RKO (cell line): Measurements from ENCODE around the gene NMT2.

Source experiments
- DNase-seq: peaks from one replicate; pipeline ENCODE4 v3.0.0-alpha.2; 2016; ENCODE audit warnings: low spot score

Gene NMT2

DNA sequence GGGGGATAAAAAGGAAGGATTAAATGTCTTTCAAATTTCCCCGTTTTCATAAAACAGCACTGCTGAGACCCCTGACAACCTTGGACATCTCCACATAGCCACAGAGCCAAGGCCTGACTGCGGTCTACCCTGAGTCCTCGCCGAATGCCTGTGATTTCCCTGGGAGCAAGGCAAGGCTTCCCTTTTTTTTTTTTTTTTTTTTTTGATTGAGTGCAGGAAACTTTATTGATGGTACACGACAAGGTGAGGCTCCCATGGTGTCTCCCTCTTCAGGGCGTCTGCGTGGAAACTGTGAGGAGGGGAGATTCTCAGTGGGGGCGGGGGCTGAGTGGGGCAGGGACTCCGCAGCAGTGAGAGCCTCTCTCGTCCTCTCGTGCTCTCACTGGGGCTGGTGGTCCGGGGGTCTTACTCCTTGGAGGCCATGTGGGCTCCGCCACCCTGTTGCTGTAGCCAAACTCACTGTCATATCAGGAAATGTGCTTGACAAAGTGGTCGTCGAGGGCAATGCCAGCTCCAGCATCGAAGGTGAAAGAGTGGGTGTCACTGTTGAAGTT, 75.6 kb downstream of the NMT2 start:
- DNase-seq, result no peak

GRCh38 chr10:15091418-15091817, 77.1 kb downstream of the NMT2 start:
- no peak for DNase-seq

DNA sequence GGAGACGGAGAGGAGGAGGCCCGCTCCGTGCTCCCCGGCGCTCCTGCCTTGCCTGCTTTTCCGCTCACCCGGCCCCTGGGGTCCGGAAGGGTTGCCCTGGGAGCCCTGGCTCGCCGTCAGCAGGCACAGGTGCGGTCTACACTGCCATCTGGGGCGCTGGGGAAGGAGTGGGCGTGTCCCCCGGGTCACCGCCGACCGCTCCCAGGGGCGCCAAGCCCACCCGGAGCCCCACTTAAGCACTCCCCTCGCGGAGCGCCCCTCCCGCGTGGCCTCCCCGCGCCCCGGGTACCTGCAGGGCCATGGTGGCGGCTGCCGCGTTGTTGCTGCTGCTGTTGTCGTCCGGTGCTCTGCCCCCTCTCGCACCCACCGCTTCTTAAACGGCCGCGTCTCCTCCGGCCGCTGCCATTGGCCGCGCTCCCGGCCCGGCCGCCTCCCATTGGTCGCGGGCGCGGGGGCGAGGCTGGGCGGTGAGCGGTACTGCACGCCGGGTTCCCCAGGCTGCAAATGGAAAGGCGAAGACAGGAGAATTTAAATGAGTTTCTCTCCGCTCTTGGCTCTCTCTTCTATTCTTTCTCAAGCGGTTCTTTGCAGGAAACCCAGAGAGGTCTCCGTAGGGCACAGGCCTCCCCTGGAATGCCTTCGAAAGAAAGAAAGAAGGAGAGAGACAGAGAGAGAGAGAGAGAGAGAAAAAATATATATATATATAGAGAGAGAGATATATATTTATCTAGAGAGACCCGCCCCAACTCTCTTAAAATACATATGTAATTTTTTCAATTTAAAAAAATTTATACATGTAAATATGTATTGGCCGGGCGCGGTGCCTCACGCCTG, 79.8 kb downstream of the NMT2 start, which contains the start of gene ACBD7:
Gene ACBD7 (minus strand): TSS at position 349 of the 834 bp plus-strand sequence. CDS start 48 bp downstream, at position 301.
- DNase-seq, result peak; percentile 88

DNA sequence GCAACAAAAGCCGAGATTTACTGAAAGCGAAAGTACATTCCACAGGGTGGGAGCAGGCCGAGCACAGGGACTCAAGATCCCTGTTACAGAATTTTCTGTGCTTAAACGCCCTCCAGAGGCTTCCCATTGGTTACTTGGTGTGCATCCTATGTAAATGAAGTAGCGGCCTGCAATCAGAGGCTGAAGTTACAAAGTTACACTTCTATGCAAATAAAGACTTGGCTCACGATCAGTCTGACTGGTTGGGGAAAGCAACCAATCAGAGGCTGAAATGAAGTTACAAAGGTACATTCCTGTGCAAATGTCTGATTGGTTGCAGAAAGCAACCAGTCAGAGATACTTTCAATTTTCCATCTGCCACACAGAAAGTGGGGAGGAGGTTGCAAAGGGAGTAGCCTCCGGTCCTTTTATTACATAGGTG, 84.0 kb downstream of the NMT2 start:
- DNase-seq, result peak; percentile 46

DNA sequence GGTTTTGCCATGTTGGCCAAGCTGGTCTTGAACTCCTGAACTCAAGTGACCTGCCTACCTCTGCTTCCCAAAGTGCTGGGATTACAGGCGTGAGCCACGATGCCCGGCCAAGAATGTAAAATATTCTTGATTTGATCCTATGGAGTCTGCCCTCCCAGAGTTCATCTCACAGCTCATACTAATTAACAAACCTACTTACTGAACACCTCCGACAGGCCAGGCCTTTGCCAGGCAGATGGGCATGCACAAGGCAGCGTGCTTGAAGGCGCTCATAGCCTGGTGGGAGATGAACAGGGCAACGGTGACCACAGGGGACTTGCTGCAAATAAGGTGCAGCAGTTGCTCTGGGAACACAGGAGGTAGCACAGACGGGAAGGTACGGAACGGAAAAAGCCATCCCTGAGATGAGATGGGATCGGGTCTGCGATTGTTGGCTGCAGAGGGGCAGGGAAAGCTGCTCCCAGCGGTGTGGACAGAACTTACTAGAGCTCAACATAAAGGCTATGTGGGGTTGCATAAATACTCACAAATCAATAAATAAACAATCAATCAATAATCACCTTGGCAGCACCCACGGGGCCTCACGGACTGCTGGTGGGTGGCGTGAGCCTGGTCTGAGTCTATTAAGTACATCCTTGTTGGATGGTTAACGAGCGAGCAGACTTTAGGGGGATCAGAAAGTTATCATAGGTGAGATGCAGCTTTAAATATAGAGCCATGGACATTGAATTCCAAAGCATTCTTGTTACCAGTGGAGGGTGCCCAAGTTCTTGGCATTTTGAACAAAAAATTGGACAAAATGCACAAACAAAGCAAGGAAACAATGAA, 84.6 kb downstream of the NMT2 start:
- no peak for DNase-seq

GRCh38 chr10:15075421-15075820, 93.1 kb downstream of the NMT2 start:
- no peak for DNase-seq

- no peak for DNase-seq
Measured at GRCh38 chr10:15072358-15072757, 96.1 kb downstream of the NMT2 start.

DNA sequence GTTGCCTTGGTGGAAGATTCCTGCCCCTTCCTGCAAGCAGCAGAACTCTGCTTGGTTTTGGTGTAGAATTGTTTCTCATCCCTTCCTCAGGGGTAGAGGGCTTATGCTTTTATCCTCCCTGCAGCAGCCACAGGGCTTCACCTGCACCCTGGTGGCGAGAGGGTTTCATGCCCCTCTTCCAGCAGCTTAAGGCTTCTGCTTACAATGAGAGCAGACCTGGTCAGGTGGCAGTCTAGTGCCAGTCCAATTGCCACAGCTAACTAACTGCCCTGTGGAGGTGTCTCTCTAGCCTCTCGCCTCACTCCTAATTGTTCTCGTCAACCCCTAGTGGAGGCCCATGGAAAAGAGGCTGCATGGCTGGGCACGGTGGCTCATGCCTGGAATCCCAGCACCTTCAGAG, 99.3 kb downstream of the NMT2 start:
- DNase-seq, result no peak

DNA sequence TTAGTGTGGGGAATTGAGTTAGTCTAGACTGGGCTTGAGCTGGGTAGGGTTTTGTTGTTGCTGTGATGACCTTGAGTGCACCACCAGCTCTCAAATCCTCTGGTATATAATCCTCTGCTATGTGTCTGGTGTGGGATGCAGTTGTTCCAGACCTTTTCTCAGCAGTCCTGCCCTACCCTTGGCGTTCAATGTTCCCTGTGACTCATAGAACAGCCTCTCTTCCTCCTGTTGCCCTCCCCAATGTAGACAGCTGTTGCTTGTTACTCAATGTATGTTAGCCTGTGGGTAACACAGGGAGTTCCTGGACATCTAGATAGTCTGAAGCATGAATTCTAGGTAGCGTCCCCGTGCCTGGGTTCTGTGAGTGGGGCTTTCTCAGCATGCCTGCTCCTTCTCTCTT, 99.7 kb downstream of the NMT2 start:
- no peak for DNase-seq

GRCh38 chr10:15067154-15067553, 101.3 kb downstream of the NMT2 start:
- no peak for DNase-seq

- DNase-seq, result no peak
Measured at GRCh38 chr10:15060638-15061037, 107.9 kb downstream of the NMT2 start.

- no peak for DNase-seq
Measured at GRCh38 chr10:15059914-15060313, 108.6 kb downstream of the NMT2 start.

DNA sequence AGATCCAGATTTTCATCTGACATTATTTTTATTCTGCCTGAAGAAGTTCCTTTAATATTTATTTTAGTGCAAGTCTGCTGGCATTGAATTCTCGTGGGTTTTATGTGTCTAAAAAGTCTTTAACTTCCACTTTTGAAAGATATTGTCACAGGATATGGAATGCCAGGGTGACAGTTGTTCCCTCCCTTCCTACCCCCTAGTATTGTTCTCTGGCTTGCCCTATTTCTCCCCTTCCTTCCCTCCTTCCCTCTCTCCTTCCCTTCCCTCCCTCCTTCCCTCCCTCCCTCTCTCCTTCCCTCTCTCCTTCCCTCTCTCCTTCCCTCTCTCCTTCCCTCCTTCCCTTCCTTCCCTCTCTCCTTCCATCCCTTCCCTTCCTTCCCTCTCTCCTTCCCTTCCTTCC, 109.8 kb downstream of the NMT2 start:
- no peak for DNase-seq
